Vagina (tissue), 2 donors: ENCODE data around the gene BCDIN3D. TPM values are rescaled to one million over a fixed set of nuclear protein-coding genes. Genes with fewer than 3 reads are reported as not detected.

Experiments
- DNase-seq, 2 donors: peaks; one replicate each; pipeline ENCODE4 v3.0.0-alpha.2; 2017; ENCODE audit errors: extremely low spot score in 2 of 2
- H3K27ac ChIP-seq: fragments of 200-600 bp; sonication (generic); one replicate; pipeline ENCODE4 v1.5.1; 2019
- H3K27me3 ChIP-seq: fragments of 200-600 bp; sonication (generic); one replicate; pipeline ENCODE4 v1.5.1; 2019
- H3K36me3 ChIP-seq, 2 donors: fragments of 200-600 bp; sonication (generic); one replicate each; pipeline ENCODE4 v1.5.1; 2017 to 2019
- H3K4me1 ChIP-seq: fragments of 200-600 bp; sonication (generic); one replicate; pipeline ENCODE4 v1.5.1; 2019
- H3K4me3 ChIP-seq, 2 donors: fragments of 200-600 bp; sonication (generic); 1 replicate in 1 of 2; 2 replicates in 1 of 2; pipeline ENCODE4 v1.5.1; 2016 to 2019
- H3K9me3 ChIP-seq: fragments of 200-600 bp; sonication (generic); one replicate; pipeline ENCODE4 v1.5.1; 2019
- CTCF ChIP-seq, 3 experiments: fragments of 450-650 bp in 2 of 3; fragments of 200-600 bp in 1 of 3; sonication (generic) in 1 of 3; IDR thresholded peaks; one replicate each; pipeline ENCODE4 v1.5.1; 2017 to 2019; ENCODE audit warnings: antibody characterized with exemption in 3 of 3, mild to moderate bottlenecking in 2 of 3, moderate library complexity in 2 of 3
- POLR2A ChIP-seq, 2 donors: fragments of 450-650 bp; IDR thresholded peaks; one replicate each; pipeline ENCODE4 v1.6.1; 2017; ENCODE audit warnings: antibody characterized with exemption in 2 of 2, mild to moderate bottlenecking in 2 of 2, moderate library complexity in 2 of 2
- POLR2AphosphoS5 ChIP-seq, 2 donors: sonication (generic); formaldehyde crosslinking; IDR thresholded peaks; one replicate each; pipeline ENCODE4 v1.9.0; 2017; ENCODE audit warnings: antibody characterized with exemption in 2 of 2, mild to moderate bottlenecking in 2 of 2, low read depth in 1 of 2; ENCODE audit not compliant: insufficient read depth in 1 of 2
- intact Hi-C: fragments of 100-400 bp; cut with DNase I; formaldehyde crosslinking; loops from one replicate; pipeline ENCODE4 v1.15.1; 2023
- total RNA-seq: library from RNA; depleted of rRNA; stranded (reverse); fragments of >200 nt; gene quantifications from one replicate; pipeline ENCODE4 v1.2.3, GENCODE V29; 2016

BCDIN3D gene
- total RNA-seq, 1 donor from 2014 or later = 2.7 TPM

- no peak for DNase-seq
- no peaks in the 10 kb centered on the region for H3K27me3 ChIP-seq
- intact Hi-C loops = loop anchor here (5.0 to 10.0 kb wide), 2 partner anchors 84 to 206 kb away; partner anchors contain the start of gene AQP2
- TF ChIP-seq POLR2A (IDR thresholded peaks at IDR 0.05) (no peak), POLR2AphosphoS5 (IDR thresholded peaks at IDR 0.05; ENCODE audit: insufficient read depth in 1 of 2, low read depth in 1 of 2) (no peak), CTCF (IDR thresholded peaks at IDR 0.05) (no peak)
- H3K4me3 ChIP-seq = no peak overlapping the region
- H3K4me1 ChIP-seq = peaks cover 37% of the 10 kb centered on the region
- H3K9me3 ChIP-seq = no peaks in the 10 kb centered on the region
- no peaks in the 10 kb centered on the region for H3K36me3 ChIP-seq
- peak overlapping the region; percentile 85 for H3K27ac ChIP-seq
Measured at GRCh38 chr12:49868449-49868848, 25.5 kb upstream of the BCDIN3D start.

- no peaks in the 10 kb centered on the region for H3K27me3 ChIP-seq
- DNase-seq = no peak
- intact Hi-C loops = loop anchor here (5.0 to 10.0 kb wide), 2 partner anchors 85 to 207 kb away; partner anchors contain the start of gene AQP2
- no peaks in the 10 kb centered on the region for H3K9me3 ChIP-seq
- H3K4me1 ChIP-seq = peaks cover 34% of the 10 kb centered on the region
- H3K4me3 ChIP-seq = no peak overlapping the region
- H3K27ac ChIP-seq = peak overlapping the region; percentile 85
- H3K36me3 ChIP-seq = no peaks in the 10 kb centered on the region
- TF ChIP-seq POLR2AphosphoS5 (IDR thresholded peaks at IDR 0.05; ENCODE audit: insufficient read depth in 1 of 2, low read depth in 1 of 2) (no peak), CTCF (IDR thresholded peaks at IDR 0.05) (no peak), POLR2A (IDR thresholded peaks at IDR 0.05) (no peak)
Measured at GRCh38 chr12:49867570-49868341, 24.9 kb upstream of the BCDIN3D start.

DNA sequence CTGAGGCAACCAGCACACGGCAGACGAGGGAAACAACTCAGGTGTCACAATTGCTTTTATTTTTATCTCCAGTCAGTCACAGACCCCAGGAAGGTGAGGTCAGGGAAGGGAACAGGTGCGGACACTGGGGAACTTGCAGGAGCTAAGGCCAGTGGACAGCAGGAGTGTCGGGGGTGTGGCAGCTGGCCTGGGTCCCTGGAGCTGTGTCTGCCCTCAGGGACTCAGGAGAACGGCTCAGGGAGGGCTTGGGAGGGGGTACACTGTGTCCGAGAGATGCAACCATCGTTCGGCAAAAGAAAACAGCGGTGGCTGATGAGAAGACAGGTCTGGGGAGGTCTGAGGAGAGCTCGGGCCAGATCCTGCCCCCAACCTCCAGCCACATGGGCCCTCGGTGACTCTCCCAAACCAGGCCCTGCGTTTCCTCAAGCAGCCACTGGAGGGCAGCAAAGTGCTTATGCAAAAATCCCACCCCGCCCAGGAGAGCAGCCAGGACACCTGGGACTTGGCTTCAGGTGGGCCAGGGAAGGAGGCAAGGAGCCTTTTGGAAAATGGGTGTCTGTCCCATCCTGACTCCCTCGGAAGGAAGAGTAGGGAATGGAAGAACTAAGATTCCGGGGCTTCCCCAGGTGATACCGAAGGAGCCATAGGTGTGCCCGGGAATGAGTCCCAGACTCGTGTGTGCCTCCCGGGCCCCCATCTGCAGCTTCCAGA, 24.1 kb upstream of the BCDIN3D start:
- peak in 1 of 2 donors; percentile 87 for DNase-seq
- Histone ChIP-seq H3K36me3 (no peaks in the 10 kb centered on the region), H3K9me3 (no peaks in the 10 kb centered on the region), H3K4me1 (peaks cover 32% of the 10 kb centered on the region), H3K27ac (peak overlapping the region; percentile 85), H3K27me3 (no peaks in the 10 kb centered on the region), H3K4me3 (no peak overlapping the region)
- intact Hi-C loops = loop anchor here (5.0 to 10.0 kb wide), 2 partner anchors 85 to 208 kb away; partner anchors contain the start of gene AQP2
- no peak for TF ChIP-seq POLR2AphosphoS5 (IDR thresholded peaks at IDR 0.05; ENCODE audit: insufficient read depth in 1 of 2, low read depth in 1 of 2)
- peak; percentile 52 to 96 (median 94) for TF ChIP-seq CTCF (IDR thresholded peaks at IDR 0.05)
- TF ChIP-seq POLR2A (IDR thresholded peaks at IDR 0.05) = no peak

GRCh38 chr12:49865782-49866135, 22.9 kb upstream of the BCDIN3D start:
- Histone ChIP-seq H3K27ac (no peak overlapping the region), H3K9me3 (no peaks in the 10 kb centered on the region), H3K4me1 (peaks cover 32% of the 10 kb centered on the region), H3K4me3 (no peak overlapping the region), H3K27me3 (no peaks in the 10 kb centered on the region), H3K36me3 (no peaks in the 10 kb centered on the region)
- TF ChIP-seq CTCF (IDR thresholded peaks at IDR 0.05) (no peak), POLR2AphosphoS5 (IDR thresholded peaks at IDR 0.05; ENCODE audit: insufficient read depth in 1 of 2, low read depth in 1 of 2) (no peak), POLR2A (IDR thresholded peaks at IDR 0.05) (no peak)
- DNase-seq = no peak
- intact Hi-C loops = loop anchor here (5.0 to 10.0 kb wide), 2 partner anchors 87 to 209 kb away; partner anchors contain the start of gene AQP2
